Astrocyte (in vitro differentiated cells and primary cell): ENCODE data around the gene UBAC2. TPM values are rescaled to one million over a fixed set of nuclear protein-coding genes. Genes with fewer than 3 reads are reported as not detected.

Source experiments
- DNase-seq: peaks from one replicate; pipeline ENCODE4 v3.0.0-alpha.2; 2010; ENCODE audit warnings: low read depth
- FAIRE-seq: peaks from 2 replicates; lab custom pipeline; 2011; peaks lifted over from hg19 to GRCh38; lab: Jason Lieb, UNC
- H2AFZ ChIP-seq: 2 replicates; pipeline ENCODE4 v1.6.0; 2012; ENCODE audit warnings: low read depth, low read length, inconsistent platforms
- H3K27ac ChIP-seq: 2 replicates; pipeline ENCODE4 v1.5.1; 2011; ENCODE audit warnings: low read depth, low read length, inconsistent platforms
- H3K27me3 ChIP-seq: 2 replicates; pipeline ENCODE4 v1.6.0; 2011; ENCODE audit warnings: low read length, inconsistent platforms; ENCODE audit not compliant: insufficient read depth
- H3K36me3 ChIP-seq: 2 replicates; pipeline ENCODE4 v1.5.1; 2011; ENCODE audit warnings: low read length, inconsistent platforms; ENCODE audit not compliant: insufficient read depth
- H3K4me1 ChIP-seq: 2 replicates; pipeline ENCODE4 v1.5.1; 2011; ENCODE audit warnings: low read length, inconsistent platforms; ENCODE audit not compliant: insufficient read depth
- H3K4me2 ChIP-seq: 2 replicates; pipeline ENCODE4 v1.6.0; 2012; ENCODE audit warnings: low read length, inconsistent platforms
- H3K4me3 ChIP-seq: 2 replicates; pipeline ENCODE4 v1.5.1; 2011; ENCODE audit warnings: low read depth, mild to moderate bottlenecking, low read length, inconsistent platforms; ENCODE audit not compliant: insufficient read depth
- H3K79me2 ChIP-seq: 2 replicates; pipeline ENCODE4 v1.6.0; 2012; ENCODE audit warnings: mild to moderate bottlenecking, low read length, inconsistent platforms; ENCODE audit not compliant: insufficient read depth
- H3K9ac ChIP-seq: 2 replicates; pipeline ENCODE4 v1.6.0; 2012; ENCODE audit warnings: mild to moderate bottlenecking, low read length, inconsistent platforms
- H3K9me3 ChIP-seq: 2 replicates; pipeline ENCODE4 v1.5.1; 2012; ENCODE audit warnings: low read depth, mild to moderate bottlenecking, low read length, inconsistent platforms; ENCODE audit not compliant: insufficient read depth
- H4K20me1 ChIP-seq: 2 replicates; pipeline ENCODE4 v1.6.0; 2012; ENCODE audit warnings: low read length, inconsistent platforms; ENCODE audit not compliant: insufficient read depth
- H3K27ac Mint-ChIP-seq: one replicate; pipeline ENCODE4 v1.8.0; 2021; ENCODE audit warnings: mild to moderate bottlenecking, mixed read lengths; ENCODE audit not compliant: unreplicated experiment
- H3K27me3 Mint-ChIP-seq: one replicate; pipeline ENCODE4 v1.8.0; 2021; ENCODE audit warnings: low read depth, mixed read lengths; ENCODE audit not compliant: unreplicated experiment
- H3K36me3 Mint-ChIP-seq: one replicate; pipeline ENCODE4 v1.8.0; 2021; ENCODE audit warnings: low read depth, mixed read lengths; ENCODE audit not compliant: unreplicated experiment
- H3K4me1 Mint-ChIP-seq: one replicate; pipeline ENCODE4 v1.8.0; 2021; ENCODE audit warnings: low read depth, mixed read lengths; ENCODE audit not compliant: unreplicated experiment
- H3K4me3 Mint-ChIP-seq: one replicate; pipeline ENCODE4 v1.8.0; 2021; ENCODE audit warnings: mild to moderate bottlenecking, moderate library complexity, mixed read lengths; ENCODE audit not compliant: unreplicated experiment
- H3K9me3 Mint-ChIP-seq: one replicate; pipeline ENCODE4 v1.8.0; 2021; ENCODE audit warnings: mild to moderate bottlenecking, mixed read lengths; ENCODE audit not compliant: unreplicated experiment
- EZH2 ChIP-seq: IDR thresholded peaks from 2 replicates; pipeline ENCODE4 v1.6.1; 2012; ENCODE audit warnings: mild to moderate bottlenecking, low read length, inconsistent platforms; ENCODE audit not compliant: insufficient read depth
- total RNA-seq: library from RNA; stranded (reverse); gene quantifications from 2 replicates; pipeline ENCODE4 v1.2.1, GENCODE V29; 2021
- TF ChIP-seq, protein P1 (sequence below): IDR thresholded peaks from 2 replicates; pipeline ENCODE4 v1.5.1; 2011; ENCODE audit warnings: low read depth, mild to moderate bottlenecking, inconsistent platforms, low read length, moderate library complexity; ENCODE audit not compliant: insufficient read depth

The UBAC2 gene
- total RNA-seq, 1 donor from 2014 or later = 61.0 TPM

DNA sequence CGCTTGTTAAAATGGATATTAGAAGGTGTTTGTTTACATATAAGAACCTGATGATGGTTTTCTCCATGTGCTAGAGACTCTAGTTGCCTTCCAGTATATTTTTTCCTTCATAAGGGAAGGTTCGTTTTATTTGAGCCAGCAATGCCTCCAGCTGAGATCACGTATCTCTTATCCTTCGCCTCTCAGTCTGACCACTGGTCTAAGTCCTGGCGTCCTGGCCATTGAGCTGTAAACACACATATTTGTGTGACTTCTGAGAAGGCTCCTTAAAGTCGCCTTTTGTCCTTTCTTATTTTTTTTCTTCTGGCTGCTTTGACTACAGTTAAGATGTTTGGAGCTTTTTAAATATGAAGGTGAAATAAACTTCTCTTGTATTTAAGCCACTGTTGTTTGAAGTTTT is 130.3 kb downstream of the UBAC2 start:
- H3K27ac ChIP-seq = no peak overlapping the region
- peaks cover 6% of the 10 kb centered on the region for H3K4me1 ChIP-seq
- no peak overlapping the region for H3K4me3 Mint-ChIP-seq
- peaks cover 11% of the 10 kb centered on the region for H3K36me3 Mint-ChIP-seq
- no peak for TF ChIP-seq EZH2
- DNase-seq (no peak), FAIRE-seq (no peak)
- H3K4me3 ChIP-seq = no peak overlapping the region
- H3K9me3 Mint-ChIP-seq = no peaks in the 10 kb centered on the region
- H3K79me2 ChIP-seq = no peaks in the 10 kb centered on the region
- no peak overlapping the region for H2AFZ ChIP-seq
- H3K9me3 ChIP-seq = no peaks in the 10 kb centered on the region
- H3K4me1 Mint-ChIP-seq = no peaks in the 10 kb centered on the region
- H3K9ac ChIP-seq = no peak overlapping the region
- H3K27me3 Mint-ChIP-seq = no peaks in the 10 kb centered on the region
- H3K27me3 ChIP-seq = no peaks in the 10 kb centered on the region
- H3K36me3 ChIP-seq = no peaks in the 10 kb centered on the region
- H3K27ac Mint-ChIP-seq = no peak overlapping the region
- no peak overlapping the region for H3K4me2 ChIP-seq
- peaks cover 8% of the 10 kb centered on the region for H4K20me1 ChIP-seq

DNA sequence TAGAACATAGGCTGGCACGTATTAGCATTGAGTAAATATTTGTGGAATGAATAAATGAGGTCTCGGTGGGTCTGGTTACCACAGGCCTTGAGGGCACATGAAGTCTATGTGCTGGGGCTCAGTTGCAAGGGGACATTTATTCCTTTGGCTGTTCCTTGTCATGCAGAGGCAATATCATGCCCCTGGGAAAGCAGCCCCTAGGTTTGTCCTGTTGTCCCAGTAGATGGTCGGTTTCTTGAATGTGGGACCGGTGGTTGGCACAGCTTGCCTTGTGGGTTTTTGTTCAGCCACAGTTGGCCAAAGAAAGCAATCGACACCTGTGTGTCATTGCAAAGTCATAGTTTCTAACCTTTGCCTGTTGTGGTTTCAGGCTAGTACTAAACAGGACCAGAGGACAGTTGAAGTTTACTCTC is 131.2 kb downstream of the UBAC2 start:
- TF ChIP-seq, protein P1, sequence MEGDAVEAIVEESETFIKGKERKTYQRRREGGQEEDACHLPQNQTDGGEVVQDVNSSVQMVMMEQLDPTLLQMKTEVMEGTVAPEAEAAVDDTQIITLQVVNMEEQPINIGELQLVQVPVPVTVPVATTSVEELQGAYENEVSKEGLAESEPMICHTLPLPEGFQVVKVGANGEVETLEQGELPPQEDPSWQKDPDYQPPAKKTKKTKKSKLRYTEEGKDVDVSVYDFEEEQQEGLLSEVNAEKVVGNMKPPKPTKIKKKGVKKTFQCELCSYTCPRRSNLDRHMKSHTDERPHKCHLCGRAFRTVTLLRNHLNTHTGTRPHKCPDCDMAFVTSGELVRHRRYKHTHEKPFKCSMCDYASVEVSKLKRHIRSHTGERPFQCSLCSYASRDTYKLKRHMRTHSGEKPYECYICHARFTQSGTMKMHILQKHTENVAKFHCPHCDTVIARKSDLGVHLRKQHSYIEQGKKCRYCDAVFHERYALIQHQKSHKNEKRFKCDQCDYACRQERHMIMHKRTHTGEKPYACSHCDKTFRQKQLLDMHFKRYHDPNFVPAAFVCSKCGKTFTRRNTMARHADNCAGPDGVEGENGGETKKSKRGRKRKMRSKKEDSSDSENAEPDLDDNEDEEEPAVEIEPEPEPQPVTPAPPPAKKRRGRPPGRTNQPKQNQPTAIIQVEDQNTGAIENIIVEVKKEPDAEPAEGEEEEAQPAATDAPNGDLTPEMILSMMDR = no peak
- TF ChIP-seq EZH2 = no peak
- Mint-ChIP-seq H3K27me3 (no peaks in the 10 kb centered on the region), H3K4me1 (no peaks in the 10 kb centered on the region), H3K36me3 (peaks cover 11% of the 10 kb centered on the region), H3K9me3 (no peaks in the 10 kb centered on the region), H3K4me3 (no peak overlapping the region), H3K27ac (no peak overlapping the region)
- Histone ChIP-seq H3K9ac (no peak overlapping the region), H3K4me2 (no peak overlapping the region), H3K4me1 (peaks cover 6% of the 10 kb centered on the region), H3K4me3 (no peak overlapping the region), H2AFZ (no peak overlapping the region), H3K27me3 (no peaks in the 10 kb centered on the region), H3K36me3 (no peaks in the 10 kb centered on the region), H3K79me2 (no peaks in the 10 kb centered on the region), H4K20me1 (peaks cover 8% of the 10 kb centered on the region), H3K27ac (no peak overlapping the region), H3K9me3 (no peaks in the 10 kb centered on the region)
- no peak for FAIRE-seq
- DNase-seq = no peak

DNA sequence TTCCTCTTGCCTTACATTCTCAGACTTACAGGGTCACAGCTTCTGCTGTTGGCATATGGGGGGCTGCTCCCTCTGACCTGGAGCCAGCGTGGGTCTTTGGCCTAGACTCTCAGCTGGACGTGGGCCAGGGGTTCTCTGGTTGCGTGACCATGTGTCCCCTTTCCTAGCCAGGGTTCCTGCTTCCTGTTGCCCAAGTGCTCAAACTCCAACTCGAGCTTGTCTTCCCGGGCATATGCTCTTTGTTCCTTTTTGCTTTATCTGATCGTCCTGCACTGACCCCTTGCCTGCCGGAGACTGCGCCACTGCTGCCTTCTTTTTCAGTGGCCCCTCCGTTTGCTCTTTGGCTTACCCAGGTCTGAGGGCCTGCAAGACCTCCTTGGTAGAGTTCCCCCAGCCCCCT is 131.8 kb downstream of the UBAC2 start:
- Histone ChIP-seq H2AFZ (no peak overlapping the region), H3K36me3 (no peaks in the 10 kb centered on the region), H3K4me1 (peaks cover 6% of the 10 kb centered on the region), H3K27ac (no peak overlapping the region), H4K20me1 (peaks cover 8% of the 10 kb centered on the region), H3K27me3 (no peaks in the 10 kb centered on the region), H3K4me2 (no peak overlapping the region), H3K79me2 (no peaks in the 10 kb centered on the region), H3K9ac (no peak overlapping the region), H3K9me3 (no peaks in the 10 kb centered on the region), H3K4me3 (no peak overlapping the region)
- H3K36me3 Mint-ChIP-seq = peaks cover 8% of the 10 kb centered on the region
- FAIRE-seq (no peak), DNase-seq (no peak)
- no peak overlapping the region for H3K4me3 Mint-ChIP-seq
- no peak overlapping the region for H3K27ac Mint-ChIP-seq
- no peaks in the 10 kb centered on the region for H3K27me3 Mint-ChIP-seq
- TF ChIP-seq, protein P1 = no peak
- no peak for TF ChIP-seq EZH2
- no peaks in the 10 kb centered on the region for H3K9me3 Mint-ChIP-seq
- no peaks in the 10 kb centered on the region for H3K4me1 Mint-ChIP-seq
